Measurements from ENCODE around the gene CYP1B1.

- no peak for TF ChIP-seq CTCF (conservative IDR thresholded peaks at IDR 0.05; ENCODE audit: low read depth, low read length)
- no peak for TF ChIP-seq POLR2A (IDR thresholded peaks at IDR 0.05; ENCODE audit: low read depth, low read length)
Measured at GRCh38 chr2:38026846-38027245, 49.1 kb downstream of the CYP1B1 start.

Measured in IMR-90 (cell line).